CD4-positive, alpha-beta T cell treated with Interleukin-6 at 100 ng/mL for 8 hours (primary cell): ENCODE results near the gene ITSN1.
A peak's percentile ranks its signal among the peaks of the same experiment; 100 is the strongest.

Experiments
- DNase-seq: peaks from one replicate; pipeline ENCODE4 v3.0.0-alpha.2; 2020; ENCODE audit warnings: mixed read lengths, low spot score

The ITSN1 gene

GRCh38 chr21:33932731-33933130 is 290.4 kb downstream of the ITSN1 start:
- DNase-seq: no peak

DNA sequence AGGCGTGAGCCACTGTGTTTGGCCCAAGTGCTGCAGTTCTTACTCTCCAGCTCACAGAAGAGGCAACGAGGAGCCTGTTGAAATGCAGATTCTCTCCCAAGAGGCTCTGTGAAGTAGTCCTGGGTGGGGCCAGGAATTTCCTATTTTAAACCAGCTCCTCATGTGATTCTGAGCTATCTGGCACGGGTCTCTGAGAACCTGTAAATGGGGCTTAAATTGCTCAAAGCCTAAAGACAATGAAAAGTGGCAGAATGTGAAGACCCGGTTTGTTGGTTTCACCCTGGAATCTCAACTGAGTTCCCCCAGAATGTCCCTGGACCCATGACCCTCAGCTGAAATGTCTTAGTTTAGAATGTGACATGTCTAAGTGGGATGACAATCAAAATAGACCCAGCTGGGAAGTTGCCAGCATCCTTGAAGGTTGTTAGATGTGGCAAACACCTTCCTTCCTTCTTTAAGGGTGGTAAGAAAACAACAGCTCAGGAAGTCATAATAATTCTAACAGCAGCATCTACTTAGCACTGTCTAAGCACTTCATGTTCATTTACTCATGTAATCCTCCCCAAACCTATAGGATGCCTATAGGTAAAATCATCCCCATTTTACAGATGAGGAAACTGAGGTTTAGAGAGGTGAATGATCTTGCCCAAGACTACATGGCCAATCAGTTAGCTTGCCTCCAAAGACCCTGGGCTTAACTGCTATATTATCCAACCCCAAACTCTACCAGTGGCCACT is 294.2 kb downstream of the ITSN1 start:
- peak; percentile 84 for DNase-seq

DNA sequence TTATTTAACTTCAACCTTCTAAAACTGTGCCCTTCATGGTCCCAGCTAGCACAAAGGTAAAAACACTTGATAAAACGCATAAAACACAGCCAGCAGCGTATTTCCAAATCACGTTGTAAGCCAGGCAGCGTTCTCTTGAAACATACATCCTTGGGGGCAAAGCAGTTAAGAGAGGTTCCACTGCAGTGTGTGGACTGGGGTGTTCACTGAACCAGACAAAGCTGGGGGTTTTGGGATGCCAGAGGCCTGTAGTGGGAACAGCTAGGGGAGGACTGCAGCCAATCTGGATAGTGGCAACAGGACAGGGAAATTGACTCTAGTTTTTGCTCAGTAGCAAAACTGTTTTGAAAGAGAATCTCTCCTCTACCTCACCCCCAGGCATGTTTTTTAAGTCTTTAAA is 294.8 kb downstream of the ITSN1 start:
- no peak for DNase-seq

DNA sequence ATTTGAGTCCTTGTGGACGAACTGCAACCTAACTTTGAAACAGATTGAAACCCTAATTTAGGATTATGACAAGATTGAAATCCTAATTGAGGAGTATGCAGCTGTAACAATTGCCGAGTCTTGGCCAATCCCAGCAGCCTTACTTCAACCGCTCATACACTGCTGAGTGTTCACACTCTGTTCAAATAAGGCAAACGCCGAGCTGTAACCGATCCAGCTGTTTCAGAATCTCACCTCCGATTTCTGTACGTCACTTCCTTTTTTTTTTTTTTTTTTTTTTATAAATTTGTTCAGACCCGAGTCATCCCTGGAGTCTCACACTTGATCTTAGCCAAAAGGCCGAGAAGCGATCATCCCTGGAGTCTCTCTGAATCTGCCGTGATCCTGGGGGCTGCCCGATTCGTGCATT is 295.6 kb downstream of the ITSN1 start:
- DNase-seq: peak; percentile 53

GRCh38 chr21:33938381-33938780 is 296.1 kb downstream of the ITSN1 start:
- DNase-seq: no peak

- no peak for DNase-seq
Measured at GRCh38 chr21:33939226-33939625, 296.9 kb downstream of the ITSN1 start.

DNA sequence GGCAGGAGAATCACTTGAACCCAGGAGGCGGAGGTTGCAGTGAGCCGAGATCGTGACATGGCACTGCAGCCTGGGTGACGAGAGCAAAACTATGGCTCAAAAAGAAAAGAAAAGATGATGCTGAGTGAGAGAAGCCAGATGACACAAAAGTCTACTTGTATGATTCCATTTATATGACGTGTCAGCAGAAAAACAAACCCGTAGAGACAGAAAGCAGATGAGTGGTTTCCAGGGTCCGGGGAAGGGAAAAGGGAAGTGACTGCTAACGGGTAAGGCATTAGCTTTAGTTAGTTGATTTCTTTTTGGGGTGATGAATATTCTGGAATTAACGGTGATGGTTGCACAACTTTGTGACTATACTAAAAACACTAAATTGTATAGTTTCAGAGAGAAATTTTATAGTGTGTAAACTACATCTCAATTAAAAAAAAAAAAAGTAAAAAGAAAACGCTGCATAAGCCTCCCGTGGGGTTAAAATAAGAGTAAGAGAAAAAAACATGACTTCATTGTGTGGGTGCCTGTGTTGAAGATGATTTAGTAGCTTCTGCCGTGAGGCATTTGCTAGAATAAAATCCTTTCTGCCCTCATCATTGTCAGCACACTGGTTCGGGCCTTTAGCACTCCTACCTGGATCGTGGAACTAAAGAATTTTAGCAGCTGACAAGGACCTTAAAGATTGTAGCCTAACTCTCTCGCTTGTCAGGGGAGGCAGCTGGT is 298.0 kb downstream of the ITSN1 start:
- no peak for DNase-seq

DNA sequence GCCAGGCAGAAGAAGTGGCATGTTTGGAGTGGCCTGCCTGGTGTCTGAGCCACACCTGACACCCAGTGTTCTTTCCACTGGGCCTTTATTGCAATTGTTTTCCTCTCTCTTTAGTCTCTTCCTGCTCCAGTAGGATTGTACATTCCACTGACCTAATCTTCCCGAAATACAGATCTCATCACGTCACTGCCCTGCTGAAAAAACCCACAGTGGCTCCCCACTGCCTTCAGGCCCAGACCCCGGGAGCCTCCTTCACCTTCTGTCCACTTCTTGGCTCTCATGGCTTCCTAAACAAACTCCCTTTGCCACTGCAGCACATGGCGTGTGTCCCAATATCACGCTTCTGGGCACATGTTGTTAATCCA is 298.6 kb downstream of the ITSN1 start:
- DNase-seq: no peak

- no peak for DNase-seq
Measured at GRCh38 chr21:33942426-33942825, 300.1 kb downstream of the ITSN1 start.

DNA sequence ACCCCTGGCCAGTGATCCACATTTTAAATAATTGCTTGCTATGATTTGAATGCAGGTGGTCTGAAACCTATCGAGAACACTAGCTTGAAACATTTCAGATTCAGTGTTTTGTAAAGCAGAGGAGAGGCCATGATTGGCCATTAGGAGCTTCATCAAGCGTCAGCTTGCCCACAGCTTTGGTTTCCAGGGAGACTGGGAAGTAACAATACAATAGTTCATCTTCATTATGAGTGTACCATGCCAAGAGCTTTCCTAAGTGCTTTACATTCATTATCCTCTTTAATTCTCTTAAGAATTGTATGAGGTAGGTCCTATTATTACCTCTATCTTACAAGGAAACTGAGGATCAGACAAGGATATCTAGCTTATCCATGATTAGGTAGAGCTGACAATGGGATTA is 301.0 kb downstream of the ITSN1 start:
- DNase-seq: no peak

DNA sequence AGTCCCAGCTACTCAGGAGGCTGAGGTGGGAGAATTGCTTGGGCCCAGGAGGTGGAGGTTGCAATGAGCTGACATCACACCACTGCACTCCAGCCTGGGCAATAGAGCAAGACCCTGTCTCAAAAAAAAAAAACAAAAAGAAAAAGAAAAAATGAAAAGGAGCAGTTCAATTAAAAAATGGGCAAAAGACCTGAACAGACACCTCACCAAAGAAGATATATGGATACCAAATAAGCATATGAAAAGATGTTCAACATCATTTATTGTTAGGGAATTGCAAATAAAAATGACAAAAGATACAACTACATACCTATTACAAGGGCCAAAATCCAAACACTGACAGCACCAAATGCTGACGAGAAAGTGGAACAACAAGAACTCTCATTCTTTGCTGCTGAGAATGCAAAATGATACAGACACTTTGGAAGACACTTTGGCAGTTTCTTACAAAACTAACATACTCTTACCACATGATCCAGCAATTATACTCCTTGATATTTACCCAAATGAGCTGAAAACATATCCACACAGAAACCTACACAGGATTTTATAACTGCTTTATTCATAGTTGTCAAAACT is 302.0 kb downstream of the ITSN1 start:
- no peak for DNase-seq

GRCh38 chr21:33945652-33946270 is 303.5 kb downstream of the ITSN1 start:
- DNase-seq: peak; percentile 30

- peak; percentile 94 for DNase-seq
Measured at GRCh38 chr21:33947451-33948095, 305.3 kb downstream of the ITSN1 start.

GRCh38 chr21:33948096-33948950 is 306.0 kb downstream of the ITSN1 start:
- peak; percentile 92 for DNase-seq

- DNase-seq: no peak
Measured at GRCh38 chr21:33948951-33949444, 306.7 kb downstream of the ITSN1 start.
